RWPE1 (cell line): ENCODE results near the gene TGM3.
"Not testable (repeated sequence)": the region's sequence is repeated elsewhere in the genome, so short reads cannot be mapped to it uniquely, and the experiment has no call there.

Experiments
- CTCF ChIA-PET: fragments of 350-600 bp; sonication (Branson Sonifier 250); formaldehyde crosslinking; extraction: SDS; loops from one replicate; lab custom pipeline; 2021; lab: Yijun Ruan, JAX
- POLR2A ChIA-PET: fragments of 400-600 bp; formaldehyde crosslinking; extraction: SDS; loops from one replicate; lab custom pipeline; 2020; ENCODE audit warnings: antibody characterized with exemption; ENCODE audit not compliant: low non-redundant PET; lab: Yijun Ruan, JAX
- DNase-seq: peaks from one replicate; pipeline ENCODE4 v3.0.0; 2012; ENCODE audit warnings: low spot score
- H3K27ac ChIP-seq: fragments of 450-650 bp; 2 replicates; pipeline ENCODE4 v1.5.1; 2017
- CTCF ChIP-seq: fragments of 450-650 bp; conservative IDR thresholded peaks from 2 replicates; pipeline ENCODE4 v1.5.1; 2017; ENCODE audit warnings: low read depth, mild to moderate bottlenecking

Gene TGM3

GRCh38 chr20:2264118-2264517 is 31.7 kb upstream of the TGM3 start:
- DNase-seq, result no peak
- CTCF ChIA-PET, result interaction anchor here (0.7 kb wide), 1 partner anchor 757 kb away, joined by 3 read pairs; no protein-coding TSS in a partner anchor

GRCh38 chr20:2264621-2265374 is 31.0 kb upstream of the TGM3 start:
- DNase-seq, CTCF ChIA-PET, POLR2A ChIA-PET, H3K27ac ChIP-seq: not testable (repeated sequence)

More at GRCh38 chr20:2264118-2264517, 31.7 kb upstream of the TGM3 start:
- POLR2A ChIA-PET, result no interaction called here
- no peak for TF ChIP-seq CTCF
- H3K27ac ChIP-seq, result no peak overlapping the region

GRCh38 chr20:2273634-2274302 is 22.0 kb upstream of the TGM3 start:
- POLR2A ChIA-PET, result no interaction called here
- CTCF ChIA-PET, result no interaction called here
- no peak for TF ChIP-seq CTCF
- no peak overlapping the region for H3K27ac ChIP-seq
- no peak for DNase-seq

GRCh38 chr20:2276015-2276414 is 19.8 kb upstream of the TGM3 start:
- ChIA-PET POLR2A (no interaction called here), CTCF (interaction anchor here (0.6 kb wide), 1 partner anchor 46 kb away, joined by 3 read pairs; no protein-coding TSS in a partner anchor)
- DNase-seq, result no peak
- H3K27ac ChIP-seq, result no peak overlapping the region
- TF ChIP-seq CTCF, result no peak

- TF ChIP-seq CTCF, result no peak
- CTCF ChIA-PET, result interaction anchor here (1.1 kb wide), 1 partner anchor 43 kb away, joined by 4 read pairs; no protein-coding TSS in a partner anchor
- DNase-seq, result no peak
- H3K27ac ChIP-seq, result no peak overlapping the region
- POLR2A ChIA-PET, result no interaction called here
These were observed 16.5 kb upstream of the TGM3 start for GRCh38 chr20:2279253-2279779.

- no peak overlapping the region for H3K27ac ChIP-seq
- POLR2A ChIA-PET, result no interaction called here
- CTCF ChIA-PET, result interaction anchor here (0.6 to 0.7 kb wide), 3 partner anchors 102 to 474 kb away, joined by 3 to 4 read pairs (median 3); no protein-coding TSS in a partner anchor
- no peak for DNase-seq
- TF ChIP-seq CTCF, result no peak
These were observed 15.7 kb upstream of the TGM3 start for GRCh38 chr20:2280082-2280481.
